HG03442 (cell line): ENCODE measurements around the gene MANBA.
A peak's percentile ranks its signal among the peaks of the same experiment; 100 is the strongest.

ENCODE experiments used
- ATAC-seq: cut with Tn5 transposase; IDR thresholded peaks from one replicate; pipeline ENCODE4 v1.9.1; 2021; ENCODE audit warnings: mild to moderate bottlenecking, moderate library complexity; ENCODE audit not compliant: unreplicated experiment

The MANBA gene

DNA sequence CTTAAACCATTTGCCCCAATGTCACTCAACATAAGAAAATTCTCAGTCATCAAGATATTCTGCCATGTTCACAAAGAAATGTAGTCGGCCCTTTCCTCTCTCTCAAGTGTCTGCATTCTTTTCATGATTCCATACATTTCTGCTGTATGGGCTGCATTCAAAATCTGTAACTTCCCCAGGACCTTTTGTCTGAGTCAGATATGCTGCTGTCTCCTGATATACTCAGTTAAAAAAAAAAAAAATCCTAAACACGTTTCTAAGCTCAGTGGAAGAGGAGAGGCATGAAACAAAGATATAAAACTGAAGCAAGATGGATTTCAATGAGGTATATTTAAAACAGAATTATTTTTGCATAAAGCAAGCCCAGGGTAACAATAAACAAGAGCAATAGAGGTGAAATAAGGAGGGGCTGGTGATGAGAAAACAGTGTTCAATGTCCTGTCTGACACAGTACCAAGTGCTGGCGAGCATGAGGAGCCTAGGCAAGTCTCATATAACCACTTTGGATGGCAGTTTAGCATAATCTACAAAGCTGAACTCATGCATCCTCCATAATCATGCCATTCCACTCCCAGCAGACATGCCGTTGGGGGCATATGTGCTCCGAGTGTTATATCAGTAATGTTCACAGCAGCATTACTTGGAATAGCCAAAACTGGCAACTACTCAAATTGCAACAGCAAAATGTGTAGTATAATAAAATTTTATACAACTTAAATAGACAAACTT, 76.7 kb downstream of the MANBA start:
- no peak for ATAC-seq

DNA sequence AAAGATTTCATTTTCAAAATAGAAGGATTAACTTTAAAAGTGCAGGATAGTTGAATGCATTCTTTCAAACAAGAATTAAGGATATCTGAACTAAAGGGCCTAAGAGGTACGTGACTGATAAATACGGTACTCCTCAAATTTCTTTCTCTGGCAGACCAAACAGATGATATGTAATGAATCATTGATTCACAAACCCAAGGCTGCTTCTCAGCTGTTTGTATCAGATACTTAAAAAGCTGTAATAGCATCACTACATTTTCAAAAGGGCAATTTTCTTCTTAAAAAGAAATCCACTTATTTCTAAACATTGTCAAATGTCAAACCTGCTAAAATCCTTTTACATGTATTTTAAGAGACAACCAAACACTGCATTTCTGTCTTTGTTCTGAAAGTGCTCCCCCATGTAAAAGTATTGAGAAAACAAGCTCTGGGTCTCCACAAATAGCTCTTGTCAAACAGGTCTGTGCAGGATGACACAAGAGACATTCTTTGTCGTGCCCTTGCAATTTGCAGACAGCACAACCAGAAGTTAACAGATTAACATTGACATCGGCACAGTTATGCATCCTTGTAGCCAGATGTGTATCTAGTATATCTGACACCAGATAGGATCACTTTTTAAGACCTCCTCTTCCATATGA, 82.0 kb downstream of the MANBA start:
- ATAC-seq, result no peak

DNA sequence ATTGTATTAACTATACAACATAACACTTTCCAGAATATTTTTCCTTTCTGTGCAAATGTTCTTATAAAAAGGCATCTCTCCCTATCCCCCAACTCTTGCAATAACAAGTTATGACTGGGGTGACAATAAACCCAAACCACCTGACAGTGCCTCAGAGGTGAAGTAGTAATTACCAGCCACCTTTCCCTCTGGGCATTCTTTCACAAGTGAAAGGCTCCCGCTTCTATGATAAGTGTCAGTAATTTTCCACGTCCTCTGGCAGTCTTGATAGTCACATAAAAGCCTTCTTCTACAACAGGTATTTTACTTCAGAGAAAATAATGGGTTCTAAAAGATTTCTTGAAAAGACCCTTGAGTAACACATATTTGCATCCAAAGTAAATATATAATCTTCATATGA, 82.7 kb downstream of the MANBA start:
- no peak for ATAC-seq

DNA sequence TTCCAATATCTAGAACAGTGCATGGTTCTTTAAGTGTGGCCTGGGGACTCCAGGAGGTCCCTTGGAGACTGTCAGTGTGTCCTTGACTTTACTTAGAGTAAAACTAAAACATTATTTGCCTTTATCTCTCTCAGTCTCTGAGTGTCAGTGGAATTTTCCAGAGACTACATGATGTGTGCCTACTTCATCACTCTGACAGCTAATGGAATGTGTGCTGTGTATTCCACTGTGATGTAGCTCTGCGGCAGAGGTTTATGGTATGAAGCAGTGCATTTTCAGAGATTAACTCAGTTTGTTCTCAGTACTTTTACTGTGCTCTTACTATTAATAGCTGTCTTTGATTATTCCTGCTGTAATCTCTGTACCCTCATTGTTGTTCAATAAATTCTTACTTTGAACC, 85.6 kb downstream of the MANBA start:
- no peak for ATAC-seq

DNA sequence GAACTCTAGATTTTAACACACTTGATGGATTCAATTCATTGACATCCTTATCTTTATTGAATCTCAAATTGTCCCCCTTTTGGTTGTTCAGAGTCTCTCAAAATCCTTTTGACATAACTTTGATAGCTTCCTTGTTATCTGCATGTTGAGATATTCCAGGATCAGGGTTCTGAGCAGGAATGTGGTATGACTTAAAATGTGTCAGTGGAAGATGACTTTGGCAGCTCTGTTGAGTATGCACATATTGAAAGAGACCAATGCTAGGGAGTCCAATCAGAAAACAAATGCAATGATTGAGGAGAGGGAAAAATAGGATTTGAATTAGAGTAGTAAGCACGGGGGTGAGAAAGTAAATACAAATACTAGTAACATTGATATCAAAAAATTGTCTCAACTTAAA, 93.8 kb downstream of the MANBA start:
- ATAC-seq, result no peak

- no peak for ATAC-seq
Measured at GRCh38 chr4:102665527-102665926, 95.2 kb downstream of the MANBA start.

GRCh38 chr4:102663073-102663472, 97.7 kb downstream of the MANBA start:
- no peak for ATAC-seq

- no peak for ATAC-seq
Measured at GRCh38 chr4:102657206-102657605, 103.6 kb downstream of the MANBA start.

DNA sequence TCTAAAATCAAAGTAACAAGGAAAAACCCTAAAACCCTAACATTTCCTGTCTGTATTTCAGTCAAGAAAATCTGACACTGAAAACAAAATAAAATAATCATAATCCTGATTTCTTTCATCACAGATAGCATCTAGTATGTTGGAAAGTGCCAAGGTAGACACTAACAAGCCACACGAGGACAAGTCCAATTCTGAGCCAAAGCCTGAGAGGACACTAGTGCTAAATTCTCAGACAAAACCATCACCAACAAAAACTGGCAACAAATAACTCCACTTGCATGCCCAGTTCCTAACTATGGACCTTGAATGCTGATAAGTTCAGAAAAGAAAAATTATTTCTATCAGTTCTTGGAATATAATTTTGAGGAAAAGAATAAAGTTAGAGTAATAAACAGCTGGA, 113.7 kb downstream of the MANBA start:
- no peak for ATAC-seq

GRCh38 chr4:102642631-102643298, 118.0 kb downstream of the MANBA start:
- no peak for ATAC-seq

GRCh38 chr4:102641793-102642192, 119.0 kb downstream of the MANBA start:
- ATAC-seq, result no peak

- ATAC-seq, result no peak
Measured at GRCh38 chr4:102640669-102641068, 120.1 kb downstream of the MANBA start.

DNA sequence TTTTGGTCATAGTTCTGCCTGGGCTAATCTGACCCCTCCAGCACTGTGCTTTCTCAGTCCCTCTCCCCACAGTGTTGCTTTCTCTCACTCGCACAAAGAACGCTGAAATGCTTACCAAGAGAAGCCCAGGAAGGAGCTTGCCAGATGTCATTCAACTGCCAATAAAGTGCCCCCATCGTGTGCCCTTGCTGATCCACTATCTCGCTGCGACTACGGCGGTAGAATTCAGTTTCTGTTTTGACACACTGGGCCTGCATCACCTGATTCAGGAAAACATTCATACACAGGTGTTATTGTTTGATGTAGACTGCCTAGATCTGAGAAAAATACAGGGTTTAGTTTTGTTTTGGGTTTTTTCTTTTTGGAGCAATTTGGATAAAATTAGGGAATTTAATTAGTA, 121.2 kb downstream of the MANBA start:
- ATAC-seq, result no peak

DNA sequence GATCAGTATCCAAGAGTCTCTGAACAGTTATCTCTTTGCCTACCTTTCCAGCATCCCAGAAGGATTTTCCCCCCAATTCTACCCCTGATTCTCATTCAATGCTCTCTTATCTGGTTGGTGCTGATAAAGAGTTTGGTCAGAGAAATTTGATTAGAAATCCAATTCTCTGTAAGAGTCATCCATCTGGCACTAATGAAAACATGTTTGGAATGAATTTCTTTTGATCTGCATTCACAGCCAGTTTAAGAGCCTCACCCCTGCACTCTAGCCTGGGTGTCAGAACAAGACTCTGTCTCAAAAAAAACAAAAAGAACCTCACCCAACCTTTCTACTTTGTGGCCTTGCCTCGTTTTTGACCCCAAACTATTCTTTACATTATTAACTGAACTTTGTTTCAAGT, 122.1 kb downstream of the MANBA start:
- no peak for ATAC-seq

- ATAC-seq, result no peak
Measured at GRCh38 chr4:102637391-102637790, 123.4 kb downstream of the MANBA start.

- no peak for ATAC-seq
Measured at GRCh38 chr4:102633100-102633499, 127.7 kb downstream of the MANBA start.

- no peak for ATAC-seq
Measured at GRCh38 chr4:102632241-102633065, 128.3 kb downstream of the MANBA start.

DNA sequence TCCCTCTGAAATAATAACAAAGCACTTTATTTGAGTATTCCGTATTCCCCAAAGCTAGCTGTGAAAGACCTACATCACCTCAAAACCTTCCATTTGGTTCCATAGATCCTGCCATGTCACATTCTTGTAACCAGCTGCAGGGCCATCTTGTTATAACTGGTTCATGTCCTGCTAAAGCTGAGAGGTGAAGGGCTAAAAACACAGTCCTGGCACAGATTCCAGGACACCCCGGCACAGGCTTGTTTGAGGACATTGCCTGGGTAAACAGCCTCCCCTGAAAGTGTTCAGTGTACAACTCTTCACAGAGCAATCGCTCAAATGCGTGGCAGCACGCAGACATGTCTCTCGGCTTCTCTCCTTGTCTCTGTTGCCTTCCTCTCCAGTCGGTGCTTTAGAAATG, 129.2 kb downstream of the MANBA start:
- ATAC-seq, result no peak

- no peak for ATAC-seq
Measured at GRCh38 chr4:102629673-102630072, 131.1 kb downstream of the MANBA start.

- ATAC-seq, result peak; percentile 33
Measured at GRCh38 chr4:102627831-102628523, 132.8 kb downstream of the MANBA start.
